GM18498 (cell line): Measurements from ENCODE around the gene MTX1.

Experiments used
- ATAC-seq: cut with Tn5 transposase; IDR thresholded peaks from one replicate; pipeline ENCODE4 v1.9.1; 2021; ENCODE audit warnings: mild to moderate bottlenecking, moderate library complexity; ENCODE audit not compliant: unreplicated experiment

The MTX1 gene

DNA sequence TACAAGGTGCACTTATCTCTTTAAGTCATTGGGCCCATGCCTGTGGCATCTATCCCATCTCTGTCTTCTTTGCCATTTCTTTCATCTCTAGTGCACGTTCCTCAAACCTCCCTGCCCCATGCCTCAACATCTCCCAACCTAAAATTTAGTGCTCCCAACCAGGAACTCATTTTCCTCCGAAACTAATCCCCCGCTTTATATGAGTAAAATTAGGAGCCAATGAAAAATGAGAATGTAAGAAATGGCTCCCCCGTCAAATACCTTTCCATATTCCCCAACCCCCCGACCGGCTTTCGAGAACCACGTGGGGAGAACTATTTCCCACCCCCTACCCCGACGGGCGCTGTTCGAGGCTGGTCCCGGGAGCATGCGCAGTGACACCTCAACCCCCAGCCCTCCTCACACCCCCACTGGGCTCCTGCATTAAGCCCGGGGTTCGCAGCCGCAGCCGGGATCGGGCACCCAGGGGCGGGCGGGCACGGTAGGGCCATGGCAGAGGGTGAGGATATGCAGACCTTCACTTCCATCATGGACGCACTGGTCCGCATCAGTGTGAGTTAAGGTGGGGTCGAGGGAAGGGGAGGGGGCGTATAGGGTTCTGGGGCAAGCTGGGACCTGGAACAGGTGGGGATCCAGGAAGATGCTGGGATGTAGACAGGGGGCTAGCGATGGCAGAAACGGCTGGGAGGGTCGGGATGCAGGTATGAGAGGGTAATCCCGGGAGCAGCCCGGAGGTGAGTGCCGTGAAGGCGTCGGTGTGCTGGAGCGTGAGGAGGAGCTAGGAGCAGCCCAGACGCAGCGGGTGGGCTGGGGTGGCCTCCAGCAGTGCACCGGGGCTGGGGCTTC lies 34.8 kb upstream of the MTX1 start, which contains the start of gene TRIM46:
TSS of gene TRIM46 (plus strand) at position 372 of the 846 bp plus-strand sequence. CDS start at position 490, 118 bp downstream.
- no peak for ATAC-seq

DNA sequence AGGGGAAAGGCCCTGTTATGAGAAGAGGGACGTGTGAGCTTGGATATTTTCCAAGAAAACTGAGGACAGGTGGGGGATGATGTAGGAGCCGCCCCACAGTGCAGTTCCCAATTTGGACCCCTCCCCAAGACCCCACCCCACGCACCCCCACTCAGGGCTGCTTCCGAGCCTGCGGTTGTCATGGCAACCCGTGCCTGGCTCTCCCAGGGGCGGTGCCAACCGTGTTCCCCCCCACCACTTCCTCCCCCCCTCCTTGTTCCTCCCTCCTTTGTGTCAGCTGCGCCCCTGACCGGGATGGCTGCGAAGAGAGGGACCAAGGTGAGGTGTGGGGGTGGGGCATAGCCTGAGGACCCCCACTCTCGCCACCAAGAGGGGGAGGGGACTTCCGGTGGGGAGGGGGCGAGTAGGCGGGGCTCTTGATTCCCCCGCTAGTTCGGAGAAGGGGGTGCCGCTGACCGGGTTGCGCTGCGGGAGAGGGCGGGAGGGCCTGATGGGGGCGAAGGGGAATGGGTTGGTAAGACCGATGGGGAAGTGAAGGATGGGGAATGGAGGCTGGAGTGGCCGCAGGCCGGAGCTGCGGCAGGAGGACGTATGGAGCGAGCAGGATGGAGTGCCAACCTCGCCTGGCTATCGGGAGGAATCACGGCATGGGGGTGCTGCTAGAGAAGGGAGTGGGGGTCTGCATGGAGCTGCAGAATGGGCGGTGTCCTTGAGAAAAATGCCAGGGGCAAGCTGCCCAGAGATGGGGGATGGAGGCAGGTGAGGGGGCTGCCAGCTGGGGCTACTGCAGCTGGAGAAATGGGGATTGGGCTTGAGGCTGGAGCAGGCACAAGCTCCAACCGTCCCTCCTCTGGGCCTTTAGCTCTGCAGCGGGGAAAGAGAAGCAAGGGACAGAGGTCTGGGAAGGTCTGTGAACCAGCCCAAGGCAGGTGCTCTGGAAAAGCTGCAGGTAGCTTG lies 33.9 kb upstream of the MTX1 start:
- no peak for ATAC-seq

DNA sequence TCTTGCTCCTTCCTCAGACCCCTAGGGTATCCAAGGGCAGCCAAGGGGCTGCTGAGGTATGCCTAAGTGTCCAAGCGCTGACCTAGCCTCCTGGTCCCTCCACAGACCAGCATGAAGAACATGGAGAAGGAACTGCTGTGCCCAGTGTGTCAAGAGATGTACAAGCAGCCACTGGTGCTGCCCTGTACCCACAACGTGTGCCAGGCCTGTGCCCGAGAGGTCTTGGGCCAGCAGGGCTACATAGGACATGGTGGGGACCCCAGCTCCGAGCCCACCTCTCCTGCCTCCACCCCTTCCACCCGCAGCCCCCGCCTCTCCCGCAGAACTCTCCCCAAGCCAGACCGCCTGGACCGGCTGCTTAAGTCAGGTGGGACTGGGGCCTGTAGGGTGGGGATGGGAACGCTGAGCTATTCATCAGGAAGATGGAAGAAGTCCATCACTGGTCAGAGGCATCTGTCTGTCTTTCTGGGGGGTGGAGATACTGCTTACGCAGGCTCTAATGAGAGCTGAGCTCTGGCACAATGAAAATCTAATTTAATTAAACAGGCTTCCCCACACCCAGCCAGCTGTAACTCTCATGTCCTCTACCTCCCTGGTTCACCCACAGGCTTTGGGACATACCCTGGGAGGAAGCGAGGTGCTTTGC lies 33.1 kb upstream of the MTX1 start:
- ATAC-seq, result no peak

DNA sequence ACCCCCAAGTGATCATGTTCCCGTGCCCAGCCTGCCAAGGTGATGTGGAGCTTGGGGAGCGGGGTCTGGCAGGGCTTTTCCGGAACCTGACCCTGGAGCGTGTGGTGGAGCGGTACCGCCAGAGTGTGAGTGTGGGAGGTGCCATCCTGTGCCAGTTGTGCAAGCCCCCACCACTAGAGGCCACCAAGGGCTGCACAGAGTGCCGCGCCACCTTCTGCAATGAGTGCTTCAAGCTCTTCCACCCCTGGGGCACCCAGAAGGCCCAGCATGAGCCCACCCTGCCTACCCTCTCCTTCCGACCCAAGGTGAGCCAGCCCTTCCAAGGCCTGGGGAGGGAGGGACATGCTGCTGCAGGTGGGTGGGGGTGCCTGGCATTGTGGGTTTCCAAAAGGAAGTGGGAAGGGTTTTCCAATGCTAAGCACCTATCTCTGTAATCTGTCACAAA lies 32.5 kb upstream of the MTX1 start:
- ATAC-seq, result no peak

DNA sequence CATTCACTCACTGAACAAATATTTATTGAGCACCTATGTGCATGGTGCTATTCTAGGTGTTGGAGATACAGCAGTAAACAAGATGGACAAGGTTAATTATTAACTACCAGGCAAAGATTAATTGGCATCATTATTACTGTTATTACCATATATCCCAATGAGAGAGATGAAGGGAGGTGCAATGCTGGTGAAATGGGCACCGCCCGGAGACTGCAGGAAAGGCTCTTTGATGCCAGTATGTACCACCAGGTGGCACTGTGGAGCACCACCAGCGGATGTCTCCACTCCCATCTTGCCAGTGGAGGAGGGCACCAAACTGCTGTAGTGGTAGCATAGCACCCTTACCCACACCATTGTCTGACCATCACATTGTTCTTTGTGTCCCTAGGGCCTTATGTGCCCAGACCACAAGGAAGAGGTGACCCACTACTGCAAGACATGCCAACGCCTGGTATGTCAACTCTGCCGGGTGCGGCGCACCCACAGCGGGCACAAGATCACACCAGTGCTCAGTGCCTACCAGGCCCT lies 31.9 kb upstream of the MTX1 start:
- no peak for ATAC-seq

DNA sequence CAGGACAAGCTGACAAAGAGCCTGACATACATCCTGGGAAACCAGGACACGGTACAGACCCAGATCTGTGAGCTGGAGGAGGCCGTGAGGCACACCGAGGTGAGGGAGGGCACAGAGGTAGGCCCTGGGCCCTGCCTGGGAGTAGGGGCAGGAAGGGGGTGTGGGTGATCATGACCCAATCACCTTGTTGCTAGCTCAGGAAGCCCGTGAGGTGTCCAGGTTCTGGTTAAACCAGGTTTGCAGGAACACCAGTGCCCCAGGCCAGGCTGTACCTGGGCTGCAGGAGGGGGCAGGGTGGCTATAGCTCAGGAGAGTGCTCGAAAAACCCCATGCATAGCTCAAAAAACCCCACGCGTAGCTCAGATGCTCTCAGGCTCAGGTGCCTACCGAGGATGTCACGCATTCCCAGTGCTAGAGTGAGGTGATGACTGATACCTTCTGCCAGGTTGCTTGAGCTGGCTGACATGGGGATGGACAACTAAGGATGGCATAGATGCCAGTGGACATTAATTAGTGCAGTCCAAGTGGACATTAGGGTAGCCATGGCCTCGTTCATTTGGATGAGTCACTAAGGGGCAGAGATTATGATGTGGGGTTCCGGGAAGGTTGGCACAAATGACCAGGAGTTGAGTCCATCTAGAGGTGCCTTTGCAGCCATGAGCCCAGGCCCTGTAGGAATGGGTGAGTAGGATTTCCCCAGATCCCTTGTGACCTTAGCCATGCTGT lies 31.1 kb upstream of the MTX1 start:
- ATAC-seq, result no peak

DNA sequence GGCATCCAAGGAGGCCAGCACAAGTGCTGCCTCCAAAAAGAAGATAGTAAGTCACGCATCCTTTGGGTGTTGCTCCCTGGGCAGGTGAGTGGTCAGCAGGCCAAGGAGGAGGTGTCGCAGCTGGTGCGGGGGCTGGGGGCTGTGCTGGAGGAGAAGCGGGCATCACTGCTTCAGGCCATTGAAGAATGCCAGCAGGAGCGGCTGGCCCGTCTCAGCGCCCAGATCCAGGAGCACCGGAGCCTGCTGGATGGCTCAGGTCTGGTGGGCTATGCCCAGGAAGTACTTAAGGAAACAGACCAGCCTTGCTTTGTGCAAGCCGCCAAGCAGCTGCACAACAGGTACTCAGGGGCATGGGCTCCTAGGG lies 30.6 kb upstream of the MTX1 start:
- ATAC-seq, result no peak

DNA sequence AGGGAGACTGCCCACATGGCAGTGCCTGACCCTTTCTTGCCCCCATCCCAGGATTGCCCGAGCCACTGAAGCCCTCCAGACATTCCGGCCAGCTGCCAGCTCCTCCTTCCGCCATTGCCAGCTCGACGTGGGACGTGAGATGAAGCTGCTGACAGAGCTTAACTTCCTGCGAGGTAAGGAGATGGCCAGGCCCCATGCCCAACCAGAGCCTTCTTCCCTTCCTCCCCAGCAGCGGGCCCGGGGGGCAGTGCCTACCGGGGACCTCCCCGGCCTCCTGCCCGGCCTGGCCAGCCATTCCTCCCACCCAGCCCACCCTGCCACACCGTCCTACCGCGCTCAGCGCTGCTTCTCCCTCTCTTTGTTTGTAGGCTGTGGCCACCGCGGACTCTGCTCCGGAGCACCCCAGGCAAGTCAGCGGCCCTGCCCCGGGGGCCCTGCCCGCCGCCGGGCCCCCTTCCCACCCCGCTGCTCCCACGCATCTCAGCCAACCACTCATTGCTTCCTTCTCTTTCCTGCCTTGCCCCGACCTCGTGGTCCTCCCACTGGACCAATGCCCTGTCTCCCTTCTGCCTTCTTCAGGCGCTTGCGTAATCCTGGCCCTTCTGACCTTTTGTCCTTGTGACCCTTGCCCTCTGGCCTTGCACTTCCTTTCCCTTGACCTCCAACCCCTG lies 29.9 kb upstream of the MTX1 start:
- no peak for ATAC-seq

DNA sequence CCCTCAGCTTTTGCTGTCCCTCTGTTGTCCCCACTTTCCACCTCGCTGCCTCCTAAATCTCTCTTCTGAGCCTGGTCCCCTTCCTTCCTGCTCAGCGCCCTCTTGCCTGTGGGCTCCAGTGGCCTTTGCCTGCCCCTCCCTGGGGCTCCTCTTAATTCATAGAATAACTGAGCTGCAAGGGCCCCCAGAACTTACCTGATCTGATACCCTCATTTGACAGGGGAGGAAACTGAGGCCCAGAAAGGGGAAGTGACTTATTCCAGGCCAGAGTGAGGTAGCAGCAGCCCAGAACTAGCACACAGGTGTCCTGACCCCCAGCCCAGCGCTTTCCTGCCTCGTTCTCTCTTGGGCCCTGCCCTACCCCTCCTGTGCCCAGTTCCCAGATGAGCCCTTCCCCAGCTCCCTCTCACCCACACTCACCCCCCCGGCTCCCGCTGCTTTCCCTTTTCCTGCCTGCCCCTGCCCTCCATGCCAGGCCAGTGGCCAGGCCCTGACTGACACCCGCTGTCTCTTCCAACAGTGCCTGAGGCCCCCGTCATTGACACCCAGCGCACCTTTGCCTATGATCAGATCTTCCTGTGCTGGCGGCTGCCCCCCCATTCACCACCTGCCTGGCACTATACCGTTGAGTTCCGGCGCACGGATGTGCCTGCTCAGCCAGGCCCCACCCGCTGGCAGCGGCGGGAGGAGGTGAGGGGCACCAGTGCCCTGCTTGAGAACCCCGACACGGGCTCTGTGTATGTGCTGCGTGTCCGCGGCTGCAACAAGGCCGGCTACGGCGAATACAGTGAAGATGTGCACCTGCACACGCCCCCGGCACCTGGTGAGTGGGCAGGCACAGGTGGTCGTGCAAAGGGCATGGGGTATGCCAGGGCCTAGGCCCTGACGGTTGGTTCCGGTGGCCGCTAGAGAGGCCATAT lies 29.1 kb upstream of the MTX1 start:
- ATAC-seq, result no peak

DNA sequence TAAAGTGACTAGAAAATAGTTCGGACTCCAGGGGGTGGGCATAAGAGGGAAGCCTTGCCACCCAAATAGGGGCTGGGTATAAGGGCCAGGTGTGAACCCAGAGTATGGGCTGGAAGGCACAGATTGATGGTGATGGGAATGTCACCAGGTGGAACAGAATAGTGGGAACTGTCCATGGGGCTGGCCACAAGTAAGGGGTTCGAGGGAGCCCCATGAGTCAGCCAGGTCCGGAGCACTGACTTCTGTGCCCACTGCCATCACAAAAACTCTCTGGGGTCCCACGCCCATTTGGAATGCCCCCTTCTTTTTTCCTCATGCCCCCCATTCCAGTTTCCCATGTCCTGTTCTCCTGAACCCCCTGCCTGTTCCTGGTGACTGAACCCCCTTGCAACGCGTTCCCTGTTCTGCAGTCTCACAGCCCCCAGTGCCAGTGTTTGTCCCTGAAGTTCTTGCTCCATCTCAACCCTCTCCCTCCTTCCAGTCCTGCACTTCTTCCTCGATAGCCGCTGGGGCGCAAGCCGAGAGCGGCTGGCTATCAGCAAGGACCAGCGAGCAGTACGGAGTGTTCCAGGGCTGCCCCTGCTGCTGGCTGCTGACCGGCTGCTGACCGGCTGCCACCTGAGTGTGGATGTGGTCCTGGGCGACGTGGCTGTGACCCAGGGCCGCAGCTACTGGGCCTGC lies 27.0 kb upstream of the MTX1 start:
- no peak for ATAC-seq

DNA sequence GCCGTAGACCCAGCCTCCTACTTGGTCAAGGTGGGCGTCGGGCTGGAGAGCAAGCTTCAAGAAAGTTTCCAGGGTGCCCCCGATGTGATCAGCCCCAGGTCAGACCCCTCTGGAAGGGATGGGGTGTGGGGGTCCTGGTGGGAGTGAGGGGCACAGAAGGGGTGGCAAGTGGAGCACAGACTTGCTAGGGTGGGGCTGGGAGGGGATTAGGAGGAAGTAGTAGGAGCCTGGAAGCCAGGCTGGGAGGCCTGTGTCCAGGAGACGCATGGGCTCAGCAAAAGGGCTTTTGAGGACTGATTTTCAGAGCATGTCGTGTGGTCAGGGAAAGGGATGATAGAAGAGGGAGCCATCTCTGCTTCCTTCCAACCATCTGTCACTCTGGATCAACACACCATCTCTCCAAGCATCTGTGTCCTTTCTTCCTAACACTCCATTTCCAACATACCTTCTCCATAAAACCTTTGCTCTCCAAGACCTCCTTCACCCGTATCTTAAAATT lies 26.4 kb upstream of the MTX1 start:
- ATAC-seq, result no peak

DNA sequence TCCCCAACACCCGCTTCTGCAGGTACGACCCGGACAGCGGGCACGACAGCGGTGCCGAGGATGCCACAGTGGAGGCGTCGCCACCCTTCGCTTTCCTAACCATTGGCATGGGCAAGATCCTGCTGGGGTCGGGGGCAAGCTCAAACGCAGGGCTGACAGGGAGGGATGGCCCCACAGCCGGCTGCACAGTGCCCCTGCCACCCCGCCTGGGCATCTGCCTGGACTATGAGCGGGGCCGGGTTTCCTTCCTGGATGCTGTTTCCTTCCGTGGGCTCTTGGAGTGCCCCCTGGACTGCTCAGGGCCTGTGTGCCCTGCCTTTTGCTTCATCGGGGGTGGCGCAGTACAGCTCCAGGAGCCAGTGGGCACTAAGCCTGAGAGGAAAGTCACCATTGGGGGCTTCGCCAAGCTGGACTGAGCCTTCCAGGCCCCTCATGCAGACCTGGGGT lies 24.7 kb upstream of the MTX1 start:
- ATAC-seq, result no peak

DNA sequence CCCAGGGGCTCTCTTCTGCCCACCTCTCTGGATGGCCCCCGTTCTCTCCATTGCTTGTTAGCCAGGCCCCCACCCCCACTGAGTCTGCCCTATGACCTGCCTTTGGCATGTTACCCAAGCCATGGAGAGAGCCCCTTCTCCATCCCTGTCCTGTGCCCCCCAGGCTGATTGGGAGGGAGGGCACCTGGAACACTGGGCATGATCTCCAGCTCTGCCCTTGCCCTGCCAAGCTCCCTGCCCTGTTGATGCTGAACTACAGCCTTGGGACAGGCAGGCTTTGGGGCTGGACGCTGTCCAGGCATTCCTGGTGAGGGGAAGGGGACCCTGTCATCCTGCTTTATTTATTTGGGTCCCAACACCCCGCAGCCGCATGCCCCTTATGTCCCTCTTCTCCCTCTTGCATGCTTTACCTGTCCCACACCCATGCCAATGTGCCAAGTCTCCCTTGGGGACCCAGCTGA lies 24.1 kb upstream of the MTX1 start:
- ATAC-seq, result no peak

DNA sequence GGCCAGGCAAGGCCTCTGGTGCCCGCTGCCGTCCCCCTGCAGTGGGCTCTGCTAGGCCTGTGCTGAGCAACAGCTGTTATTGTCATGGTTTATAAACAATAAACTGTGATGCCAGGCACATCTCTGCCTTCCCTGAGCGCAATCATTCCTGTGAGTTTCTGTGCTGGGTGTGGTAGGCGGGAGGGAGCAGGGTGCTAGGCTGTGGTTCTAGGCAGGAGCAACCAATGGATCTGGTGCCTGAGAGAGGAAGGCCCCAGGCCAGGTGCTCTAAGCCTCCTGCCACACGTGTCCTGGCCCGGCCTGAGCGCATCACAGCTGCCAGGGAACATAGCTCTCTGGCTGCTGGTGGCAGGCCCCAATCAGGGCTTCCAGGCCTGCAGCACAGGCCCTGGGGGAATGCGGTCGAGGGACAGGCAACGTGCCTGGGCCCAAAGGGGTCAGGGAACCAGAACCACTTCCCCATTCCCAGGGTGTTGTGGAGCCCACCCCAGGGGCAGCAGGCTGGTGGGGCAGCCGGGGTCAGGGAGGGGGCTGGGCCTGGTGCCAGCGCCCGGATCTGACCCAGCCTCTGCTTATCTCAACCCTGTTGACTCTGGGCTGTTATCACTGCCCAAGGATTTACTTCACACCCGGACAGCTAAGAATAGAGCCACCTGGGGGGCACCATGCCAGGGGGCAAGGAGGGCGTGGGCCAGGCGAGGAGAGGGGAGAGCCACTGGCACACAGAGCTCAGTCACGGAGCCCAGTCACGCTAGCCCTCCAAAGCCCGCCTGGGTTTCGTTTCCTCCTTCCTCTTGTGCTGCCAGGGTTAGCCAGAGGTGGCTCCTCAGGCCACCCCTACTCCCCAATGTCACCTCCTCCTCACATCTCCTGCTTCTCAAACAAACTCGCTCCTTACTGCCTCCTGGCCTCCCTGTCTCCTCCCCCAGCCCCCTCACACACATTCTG lies 23.4 kb upstream of the MTX1 start:
- ATAC-seq, result peak; percentile 87

DNA sequence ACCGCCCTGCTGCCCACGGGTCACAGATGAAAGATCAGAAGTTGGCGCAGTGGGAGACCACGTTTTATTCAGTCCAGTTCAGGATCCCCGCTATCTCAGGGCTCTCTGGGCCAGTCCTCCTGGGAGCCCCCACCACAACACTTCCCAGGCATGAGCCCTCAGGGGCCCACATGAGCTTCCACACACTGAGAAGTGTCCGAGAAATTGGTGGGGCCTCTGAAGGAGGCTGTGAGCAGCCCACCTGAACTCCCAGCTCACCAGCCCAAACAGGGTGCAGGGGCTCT lies 22.8 kb upstream of the MTX1 start:
- no peak for ATAC-seq

DNA sequence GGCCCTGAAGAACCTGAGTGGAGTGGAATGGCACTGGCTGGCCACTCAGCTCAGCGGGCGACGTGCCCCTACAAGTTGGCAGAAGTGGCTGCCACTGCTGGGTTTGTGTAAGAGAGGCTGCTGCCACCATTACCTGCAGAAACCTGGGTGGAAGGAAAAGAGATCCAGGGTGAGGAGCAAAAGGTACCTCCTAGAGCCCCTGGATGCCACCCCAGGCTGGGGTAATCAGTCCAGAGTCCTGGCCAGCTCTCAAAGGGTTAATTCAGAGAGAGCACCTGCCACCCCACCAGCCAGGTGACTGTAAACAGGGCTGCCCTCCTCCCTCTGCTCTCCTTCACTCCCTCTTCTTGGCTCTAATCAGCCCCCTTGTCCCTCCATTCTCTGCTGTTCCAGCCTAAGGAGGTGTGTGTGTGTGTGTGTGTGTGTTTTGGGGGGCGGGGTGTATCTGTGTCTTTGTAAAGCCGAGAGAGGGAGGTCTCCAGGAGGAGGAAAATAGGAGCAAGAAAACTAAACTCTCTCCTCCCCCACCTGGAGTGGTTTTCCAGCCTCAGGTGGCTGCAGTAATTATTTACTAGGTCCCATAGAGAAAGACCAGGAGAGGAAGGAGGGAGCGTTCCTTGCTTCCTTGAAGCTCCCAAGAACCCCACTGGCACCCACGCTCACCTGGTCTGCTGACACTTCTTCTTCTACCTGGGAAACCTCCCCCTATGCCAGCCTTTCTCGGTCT lies 22.3 kb upstream of the MTX1 start:
- ATAC-seq, result no peak
